HepG2 (cell line): ENCODE results near the gene PARD3. TPM values are rescaled to one million over a fixed set of nuclear protein-coding genes. Genes with fewer than 3 reads are reported as not detected.

Source experiments
- ATAC-seq: fragments of 200-7000 bp; cut with Tn5 transposase; 3 replicates; pipeline ENCODE4 v1.9.1; 2020; ENCODE audit warnings: mild to moderate bottlenecking, moderate library complexity
- BruUV-seq: library from RNA; stranded (reverse); fragments of 400-500 nt; replicated peaks from 2 replicates; lab custom pipeline; 2021; lab: Mats Ljungman, UMichigan
- CTCF ChIA-PET: fragments of 300-600 bp; formaldehyde crosslinking; extraction: SDS; loops from one replicate; lab custom pipeline; 2021; ENCODE audit warnings: low total read pairs, inconsistent platforms, low intra/inter-chr PET ratio; lab: Yijun Ruan, JAX
- POLR2A ChIA-PET: fragments of 350-600 bp; sonication (Branson Sonifier 250); formaldehyde crosslinking; loops from one replicate; lab custom pipeline; 2020; ENCODE audit warnings: antibody characterized with exemption, inconsistent platforms; lab: Yijun Ruan, JAX
- DNase-seq: peaks from one replicate; pipeline ENCODE4 v3.0.0-alpha.2; 2015; ENCODE audit warnings: low spot score
- FAIRE-seq: peaks from 3 replicates; lab custom pipeline; 2011; peaks lifted over from hg19 to GRCh38; lab: Jason Lieb, UNC
- H2AFZ ChIP-seq: one replicate; pipeline ENCODE4 v1.6.1; 2011; ENCODE audit warnings: low read length, inconsistent platforms
- H3K27ac ChIP-seq: fragments of 300-600 bp; 3 replicates; pipeline ENCODE4 v1.8.0; 2011; ENCODE audit warnings: mixed run types, mild to moderate bottlenecking, mixed read lengths, low read length, inconsistent platforms; ENCODE audit not compliant: insufficient read depth; ENCODE audit errors: extremely low read length
- H3K27me3 ChIP-seq, 2 experiments: fragments of 200-600 bp in 1 of 2; 2 replicates in 1 of 2; 3 replicates in 1 of 2; pipeline versions ENCODE4 v1.6.0 to v1.8.0; 2011; ENCODE audit warnings: low read length in 2 of 2, mild to moderate bottlenecking in 2 of 2, moderate library complexity in 2 of 2, inconsistent platforms in 1 of 2; ENCODE audit not compliant: insufficient read depth in 2 of 2, control insufficient read depth in 1 of 2
- H3K36me3 ChIP-seq, 2 experiments: fragments of 200-600 bp in 1 of 2; replicated peaks in 1 of 2; 2 replicates in 1 of 2; 3 replicates in 1 of 2; pipeline versions ENCODE4 v1.5.1 to v1.8.0; 2011; ENCODE audit warnings: low read length in 2 of 2, inconsistent platforms in 1 of 2; ENCODE audit not compliant: insufficient read depth in 2 of 2, control insufficient read depth in 1 of 2
- H3K4me1 ChIP-seq: 2 replicates; pipeline ENCODE4 v1.5.1; 2012; ENCODE audit warnings: low read length, inconsistent platforms; ENCODE audit not compliant: insufficient read depth
- H3K4me2 ChIP-seq: 2 replicates; pipeline ENCODE4 v1.6.0; 2011; ENCODE audit warnings: low read depth, low read length, inconsistent platforms
- H3K4me3 ChIP-seq, 3 experiments: fragments of 200-600 bp in 1 of 3; sonication (generic), shearing (Covaris generic) in 1 of 3; replicated peaks in 1 of 3; 2 replicates each; pipeline ENCODE4 v1.5.1; 2011 to 2016; ENCODE audit warnings: low read length in 3 of 3, inconsistent platforms in 2 of 3, low read depth in 2 of 3, mild to moderate bottlenecking in 2 of 3, control low read depth in 1 of 3, mixed read lengths in 1 of 3; ENCODE audit not compliant: insufficient read depth in 1 of 3
- H3K79me2 ChIP-seq: one replicate; pipeline ENCODE4 v1.6.1; 2011; ENCODE audit warnings: low read length, inconsistent platforms; ENCODE audit not compliant: insufficient read depth
- H3K9ac ChIP-seq: 2 replicates; pipeline ENCODE4 v1.6.0; 2011; ENCODE audit warnings: mild to moderate bottlenecking, low read depth, low read length, inconsistent platforms; ENCODE audit not compliant: insufficient read depth
- H3K9me3 ChIP-seq: 2 replicates; pipeline ENCODE4 v1.5.1; 2012; ENCODE audit warnings: mild to moderate bottlenecking, low read length
- H4K20me1 ChIP-seq: 2 replicates; pipeline ENCODE4 v1.6.0; 2011; ENCODE audit warnings: inconsistent platforms, mild to moderate bottlenecking, low read length, moderate library complexity; ENCODE audit not compliant: insufficient read depth
- ARHGAP35 ChIP-seq: sonication (generic); formaldehyde crosslinking; IDR thresholded peaks from 2 replicates; pipeline ENCODE4 v1.9.0; 2022; ENCODE audit warnings: mild to moderate bottlenecking, inconsistent platforms, moderate library complexity, missing genetic modification reagents, borderline replicate concordance
- MAF1 ChIP-seq: sonication (generic); formaldehyde crosslinking; IDR thresholded peaks from 2 replicates; pipeline ENCODE4 v1.5.0; 2020; ENCODE audit warnings: missing genetic modification reagents, borderline replicate concordance
- SOX6 ChIP-seq, 2 experiments: fragments of 450-650 bp in 1 of 2; sonication (generic) in 1 of 2; formaldehyde crosslinking in 1 of 2; IDR thresholded peaks; 2 replicates each; pipeline versions ENCODE4 v1.4.0 to v1.6.1; 2017 to 2020; ENCODE audit warnings: antibody characterized with exemption in 1 of 2, mild to moderate bottlenecking in 1 of 2, missing genetic modification reagents in 1 of 2
- ZNF121 ChIP-seq: sonication (generic); formaldehyde crosslinking; IDR thresholded peaks from 2 replicates; pipeline ENCODE4 v1.5.0; 2020; ENCODE audit warnings: mild to moderate bottlenecking, missing genetic modification reagents
- ZNF234 ChIP-seq: sonication (generic); formaldehyde crosslinking; conservative IDR thresholded peaks from 2 replicates; pipeline ENCODE4 v1.5.1; 2020; ENCODE audit warnings: mild to moderate bottlenecking, missing genetic modification reagents
- WGBS: methylation state at CpG from one replicate; pipeline ENCODE4 v1.1.6; 2017; ENCODE audit warnings: low lambda C conversion rate; 5-methylcytosine and 5-hydroxymethylcytosine counted together
- in situ Hi-C: cut with HindIII; loops from 2 replicates; pipeline ENCODE4 v1.10.0; 2017; ENCODE audit warnings: low pct_unique_long_range_greater_than_20kb; ENCODE audit not compliant: extremely low pct_ligation_motif_present
- intact Hi-C: fragments of 100-400 bp; cut with micrococcal nuclease; formaldehyde crosslinking; loops from one replicate; pipeline ENCODE4 v1.10.0; 2022; ENCODE audit not compliant: unreplicated experiment
- polyA plus RNA-seq, 8 experiments: library from polyadenylated mRNA; depleted of rRNA in 3 of 8; stranded (reverse) in 7 of 8; unstranded in 1 of 8; fragments of >200 nt; fragmentation: Illumina TruSeq in 4 of 8; extraction: Trizol in 4 of 8; gene quantifications; 2 replicates each; pipeline versions ENCODE4 v1.2.1 to v1.2.3, GENCODE V29; 2011 to 2016; ENCODE audit warnings: low read depth in 4 of 8, missing spikeins in 1 of 8, mixed read lengths in 1 of 8; ENCODE audit not compliant: insufficient read depth in 1 of 8
- total RNA-seq, 5 experiments: library from RNA; depleted of rRNA; stranded (reverse); fragments of >200 nt; fragmentation: Illumina TruSeq; extraction: Trizol; gene quantifications; 2 replicates each; pipeline ENCODE4 v1.2.3, GENCODE V29; 2016; ENCODE audit warnings: low read depth in 1 of 5
- TF ChIP-seq, protein P1 (sequence below): sonication (generic); formaldehyde crosslinking; IDR thresholded peaks from 2 replicates; pipeline ENCODE4 v1.5.0; 2020; ENCODE audit warnings: mild to moderate bottlenecking, missing genetic modification reagents, borderline replicate concordance

PARD3 gene
- total and polyA plus RNA-seq, 2 of the 13 experiments (the other 11 are each of a cell fraction or from before 2014, with no cell fraction given): 40.9 to 60.0 TPM

GRCh38 chr10:34406463-34407323 lies 408.4 kb downstream of the PARD3 start:
- in situ Hi-C loops (no loop called here), intact Hi-C loops (no loop called here)
- Histone ChIP-seq H3K4me3 (no peak overlapping the region), H3K4me2 (no peak overlapping the region), H3K79me2 (no peaks in the 10 kb centered on the region), H3K27me3 (no peaks in the 10 kb centered on the region), H3K4me1 (peaks cover 31% of the 10 kb centered on the region), H2AFZ (no peak overlapping the region), H3K9ac (no peak overlapping the region), H4K20me1 (no peaks in the 10 kb centered on the region), H3K36me3 (no peaks in the 10 kb centered on the region), H3K27ac (no peak overlapping the region), H3K9me3 (no peaks in the 10 kb centered on the region)
- ChIA-PET CTCF (no interaction called here), POLR2A (no interaction called here)
- FAIRE-seq (no peak), DNase-seq (no peak), ATAC-seq (no peak)
- TF ChIP-seq ZNF121 (CRISPR knock-in tag) (peak; percentile 92), MAF1 (CRISPR knock-in tag) (no peak)
- 74% methylated on average over 4 of the region's 4 CpGs for WGBS
- no TSS peak for BruUV-seq

GRCh38 chr10:34405611-34406462 lies 409.3 kb downstream of the PARD3 start:
- Histone ChIP-seq H3K9ac (no peak overlapping the region), H3K4me2 (no peak overlapping the region), H3K27me3 (no peaks in the 10 kb centered on the region), H3K4me1 (peaks cover 31% of the 10 kb centered on the region), H4K20me1 (no peaks in the 10 kb centered on the region), H3K27ac (peak overlapping the region; percentile 48), H3K36me3 (no peaks in the 10 kb centered on the region), H3K79me2 (no peaks in the 10 kb centered on the region), H3K9me3 (no peaks in the 10 kb centered on the region), H2AFZ (no peak overlapping the region), H3K4me3 (no peak overlapping the region; a peak in 1 of 6 replicates)
- CTCF ChIA-PET: no interaction called here
- POLR2A ChIA-PET: no interaction called here
- FAIRE-seq (no peak), DNase-seq (peak; percentile 82), ATAC-seq (peak; percentile 64)
- 89% methylated on average over 3 of the region's 3 CpGs for WGBS
- in situ Hi-C loops: no loop called here
- intact Hi-C loops: no loop called here
- BruUV-seq: no TSS peak
- TF ChIP-seq SOX6 (IDR thresholded peaks at IDR 0.05) (no peak), SOX6 (CRISPR knock-in tag; IDR thresholded peaks at IDR 0.05) (peak; percentile 64; the same call in 1 of the 2 replicates), ARHGAP35 (CRISPR knock-in tag) (no peak), ZNF234 (CRISPR knock-in tag) (no peak)
- TF ChIP-seq, protein P1, sequence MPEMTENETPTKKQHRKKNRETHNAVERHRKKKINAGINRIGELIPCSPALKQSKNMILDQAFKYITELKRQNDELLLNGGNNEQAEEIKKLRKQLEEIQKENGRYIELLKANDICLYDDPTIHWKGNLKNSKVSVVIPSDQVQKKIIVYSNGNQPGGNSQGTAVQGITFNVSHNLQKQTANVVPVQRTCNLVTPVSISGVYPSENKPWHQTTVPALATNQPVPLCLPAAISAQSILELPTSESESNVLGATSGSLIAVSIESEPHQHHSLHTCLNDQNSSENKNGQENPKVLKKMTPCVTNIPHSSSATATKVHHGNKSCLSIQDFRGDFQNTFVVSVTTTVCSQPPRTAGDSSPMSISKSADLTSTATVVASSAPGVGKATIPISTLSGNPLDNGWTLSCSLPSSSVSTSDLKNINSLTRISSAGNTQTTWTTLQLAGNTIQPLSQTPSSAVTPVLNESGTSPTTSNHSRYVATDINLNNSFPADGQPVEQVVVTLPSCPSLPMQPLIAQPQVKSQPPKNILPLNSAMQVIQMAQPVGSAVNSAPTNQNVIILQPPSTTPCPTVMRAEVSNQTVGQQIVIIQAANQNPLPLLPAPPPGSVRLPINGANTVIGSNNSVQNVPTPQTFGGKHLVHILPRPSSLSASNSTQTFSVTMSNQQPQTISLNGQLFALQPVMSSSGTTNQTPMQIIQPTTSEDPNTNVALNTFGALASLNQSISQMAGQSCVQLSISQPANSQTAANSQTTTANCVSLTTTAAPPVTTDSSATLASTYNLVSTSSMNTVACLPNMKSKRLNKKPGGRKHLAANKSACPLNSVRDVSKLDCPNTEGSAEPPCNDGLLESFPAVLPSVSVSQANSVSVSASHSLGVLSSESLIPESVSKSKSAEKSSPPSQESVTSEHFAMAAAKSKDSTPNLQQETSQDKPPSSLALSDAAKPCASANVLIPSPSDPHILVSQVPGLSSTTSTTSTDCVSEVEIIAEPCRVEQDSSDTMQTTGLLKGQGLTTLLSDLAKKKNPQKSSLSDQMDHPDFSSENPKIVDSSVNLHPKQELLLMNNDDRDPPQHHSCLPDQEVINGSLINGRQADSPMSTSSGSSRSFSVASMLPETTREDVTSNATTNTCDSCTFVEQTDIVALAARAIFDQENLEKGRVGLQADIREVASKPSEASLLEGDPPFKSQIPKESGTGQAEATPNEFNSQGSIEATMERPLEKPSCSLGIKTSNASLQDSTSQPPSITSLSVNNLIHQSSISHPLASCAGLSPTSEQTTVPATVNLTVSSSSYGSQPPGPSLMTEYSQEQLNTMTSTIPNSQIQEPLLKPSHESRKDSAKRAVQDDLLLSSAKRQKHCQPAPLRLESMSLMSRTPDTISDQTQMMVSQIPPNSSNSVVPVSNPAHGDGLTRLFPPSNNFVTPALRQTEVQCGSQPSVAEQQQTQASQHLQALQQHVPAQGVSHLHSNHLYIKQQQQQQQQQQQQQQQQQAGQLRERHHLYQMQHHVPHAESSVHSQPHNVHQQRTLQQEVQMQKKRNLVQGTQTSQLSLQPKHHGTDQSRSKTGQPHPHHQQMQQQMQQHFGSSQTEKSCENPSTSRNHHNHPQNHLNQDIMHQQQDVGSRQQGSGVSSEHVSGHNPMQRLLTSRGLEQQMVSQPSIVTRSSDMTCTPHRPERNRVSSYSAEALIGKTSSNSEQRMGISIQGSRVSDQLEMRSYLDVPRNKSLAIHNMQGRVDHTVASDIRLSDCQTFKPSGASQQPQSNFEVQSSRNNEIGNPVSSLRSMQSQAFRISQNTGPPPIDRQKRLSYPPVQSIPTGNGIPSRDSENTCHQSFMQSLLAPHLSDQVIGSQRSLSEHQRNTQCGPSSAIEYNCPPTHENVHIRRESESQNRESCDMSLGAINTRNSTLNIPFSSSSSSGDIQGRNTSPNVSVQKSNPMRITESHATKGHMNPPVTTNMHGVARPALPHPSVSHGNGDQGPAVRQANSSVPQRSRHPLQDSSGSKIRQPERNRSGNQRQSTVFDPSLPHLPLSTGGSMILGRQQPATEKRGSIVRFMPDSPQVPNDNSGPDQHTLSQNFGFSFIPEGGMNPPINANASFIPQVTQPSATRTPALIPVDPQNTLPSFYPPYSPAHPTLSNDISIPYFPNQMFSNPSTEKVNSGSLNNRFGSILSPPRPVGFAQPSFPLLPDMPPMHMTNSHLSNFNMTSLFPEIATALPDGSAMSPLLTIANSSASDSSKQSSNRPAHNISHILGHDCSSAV (CRISPR knock-in tag): no peak
